OCI-LY1 (cell line): ENCODE measurements around the gene PRKCA.

ENCODE experiments used
- CTCF ChIP-seq: fragments of 200-600 bp; sonication (generic), shearing (Covaris generic); IDR thresholded peaks from 2 replicates; pipeline ENCODE4 v1.5.1; 2017; ENCODE audit warnings: mild to moderate bottlenecking, antibody characterized with exemption, low read length, moderate library complexity, mixed read lengths
- EZH2 ChIP-seq: fragments of 200-600 bp; sonication (generic), shearing (Covaris generic); IDR thresholded peaks from 2 replicates; pipeline ENCODE4 v1.8.0; 2017; ENCODE audit warnings: borderline replicate concordance, mixed run types, mild to moderate bottlenecking, antibody characterized with exemption, low read length, moderate library complexity, mixed read lengths

- TF ChIP-seq CTCF (no peak), EZH2 (no peak)
Measured at GRCh38 chr17:66829386-66829864, 527.0 kb downstream of the PRKCA start.
